ENCODE measurements around the gene LNX2. TPM values are rescaled to one million over a fixed set of nuclear protein-coding genes. Genes with fewer than 3 reads are reported as not detected.

The LNX2 gene
- total RNA-seq, 1 experiment from 2014 or later, result 12.1 TPM

- ChIA-PET CTCF (no interaction called here), POLR2A (interaction anchor here (0.7 kb wide), 1 partner anchor 258 kb away, joined by 3 read pairs; no protein-coding TSS in a partner anchor), RAD21 (ENCODE audit: low non-redundant PET in 1 of 2, low total read pairs in 2 of 2, uncharacterized antibody in 2 of 2, unreplicated experiment in 2 of 2) (no interaction called here)
- Histone ChIP-seq H3K9me2 (ENCODE audit: insufficient read depth) (no peaks in the 10 kb centered on the region), H2AFZ (ENCODE audit: low read depth, low read length, poor library complexity, severe bottlenecking) (no peak overlapping the region), H3K27ac (ENCODE audit: low read depth, low read length) (no peak overlapping the region), H3K36me3 (ENCODE audit: control insufficient read depth in 1 of 2, insufficient read depth in 2 of 2, low read length in 2 of 2) (no peaks in the 10 kb centered on the region), H3K79me2 (ENCODE audit: insufficient read depth, low read length) (peaks cover 72% of the 10 kb centered on the region), H3K9ac (ENCODE audit: low read length) (no peak overlapping the region), H4K20me1 (ENCODE audit: insufficient read depth) (no peaks in the 10 kb centered on the region; the same call in 1 of the 2 replicates), H3K27me3 (ENCODE audit: insufficient read depth, low read length) (no peaks in the 10 kb centered on the region), H3K9me3 (ENCODE audit: control insufficient read depth in 1 of 2, insufficient read depth in 1 of 2, low read depth in 1 of 2, low read length in 2 of 2) (no peaks in the 10 kb centered on the region), H3K4me3 (replicated peaks in 1 of 2; ENCODE audit: low read depth in 1 of 2, low read length in 2 of 2) (no peak overlapping the region), H3K4me2 (ENCODE audit: low read length) (no peak overlapping the region), H3K4me1 (ENCODE audit: control insufficient read depth in 1 of 2, insufficient read depth in 2 of 2, low read length in 2 of 2) (no peaks in the 10 kb centered on the region)
- no TSS peak for BruUV-seq (replicated peaks)
- intact Hi-C loops (cut with micrococcal nuclease), result no loop called here
- ATAC-seq (no peak), DNase-seq (ENCODE audit: low read depth, low spot score) (no peak)
- TF ChIP-seq YY1 (IDR thresholded peaks at IDR 0.05; ENCODE audit: extremely low read depth, insufficient replicate concordance, low read depth, low read length), result no peak
- no peak for TF ChIP-seq POLR2AphosphoS5 (IDR thresholded peaks at IDR 0.05; ENCODE audit: low read depth, low read length)
These were observed 11.9 kb upstream of the LNX2 start for GRCh38 chr13:27632214-27632613.

GRCh38 chr13:27631665-27632064, 11.3 kb upstream of the LNX2 start:
- H3K79me2 ChIP-seq (ENCODE audit: insufficient read depth, low read length), result peaks cover 72% of the 10 kb centered on the region
- H3K9me3 ChIP-seq (ENCODE audit: control insufficient read depth in 1 of 2, insufficient read depth in 1 of 2, low read depth in 1 of 2, low read length in 2 of 2), result no peaks in the 10 kb centered on the region
- DNase-seq (ENCODE audit: low read depth, low spot score) (no peak), ATAC-seq (no peak)
- intact Hi-C loops (cut with micrococcal nuclease), result no loop called here
- no peaks in the 10 kb centered on the region for H3K9me2 ChIP-seq (ENCODE audit: insufficient read depth)
- H3K36me3 ChIP-seq (ENCODE audit: control insufficient read depth in 1 of 2, insufficient read depth in 2 of 2, low read length in 2 of 2), result no peaks in the 10 kb centered on the region
- no peaks in the 10 kb centered on the region for H3K4me1 ChIP-seq (ENCODE audit: control insufficient read depth in 1 of 2, insufficient read depth in 2 of 2, low read length in 2 of 2)
- CTCF ChIA-PET, result no interaction called here
- H3K4me2 ChIP-seq (ENCODE audit: low read length), result no peak overlapping the region
- H3K27me3 ChIP-seq (ENCODE audit: insufficient read depth, low read length), result no peaks in the 10 kb centered on the region
- TF ChIP-seq JUND (IDR thresholded peaks at IDR 0.05) (no peak), ZNF274 (IDR thresholded peaks at IDR 0.05; ENCODE audit: low read depth, low read length) (no peak), ZFX (IDR thresholded peaks at IDR 0.05) (no peak), ELF1 (IDR thresholded peaks at IDR 0.05; ENCODE audit: borderline replicate concordance, low read depth) (no peak), YY1 (IDR thresholded peaks at IDR 0.05; ENCODE audit: extremely low read depth, insufficient replicate concordance, low read depth, low read length) (no peak), EZH2phosphoT487 (IDR thresholded peaks at IDR 0.05; ENCODE audit: borderline replicate concordance) (no peak), CBX3 (IDR thresholded peaks at IDR 0.05; ENCODE audit: low read depth) (no peak), POLR2AphosphoS5 (IDR thresholded peaks at IDR 0.05; ENCODE audit: low read depth, low read length) (no peak), POLR2A (IDR thresholded peaks at IDR 0.05; ENCODE audit: borderline replicate concordance, extremely low read depth, insufficient read depth, insufficient read length) (no peak), RAD21 (IDR thresholded peaks at IDR 0.05; ENCODE audit: low read depth) (no peak)
- TF ChIP-seq, protein P1, sequence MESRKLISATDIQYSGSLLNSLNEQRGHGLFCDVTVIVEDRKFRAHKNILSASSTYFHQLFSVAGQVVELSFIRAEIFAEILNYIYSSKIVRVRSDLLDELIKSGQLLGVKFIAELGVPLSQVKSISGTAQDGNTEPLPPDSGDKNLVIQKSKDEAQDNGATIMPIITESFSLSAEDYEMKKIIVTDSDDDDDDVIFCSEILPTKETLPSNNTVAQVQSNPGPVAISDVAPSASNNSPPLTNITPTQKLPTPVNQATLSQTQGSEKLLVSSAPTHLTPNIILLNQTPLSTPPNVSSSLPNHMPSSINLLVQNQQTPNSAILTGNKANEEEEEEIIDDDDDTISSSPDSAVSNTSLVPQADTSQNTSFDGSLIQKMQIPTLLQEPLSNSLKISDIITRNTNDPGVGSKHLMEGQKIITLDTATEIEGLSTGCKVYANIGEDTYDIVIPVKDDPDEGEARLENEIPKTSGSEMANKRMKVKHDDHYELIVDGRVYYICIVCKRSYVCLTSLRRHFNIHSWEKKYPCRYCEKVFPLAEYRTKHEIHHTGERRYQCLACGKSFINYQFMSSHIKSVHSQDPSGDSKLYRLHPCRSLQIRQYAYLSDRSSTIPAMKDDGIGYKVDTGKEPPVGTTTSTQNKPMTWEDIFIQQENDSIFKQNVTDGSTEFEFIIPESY (IDR thresholded peaks at IDR 0.05; ENCODE audit: extremely low read depth, insufficient replicate concordance, low read length), result no peak
- H3K4me3 ChIP-seq (replicated peaks in 1 of 2; ENCODE audit: low read depth in 1 of 2, low read length in 2 of 2), result no peak overlapping the region
- H3K27ac ChIP-seq (ENCODE audit: low read depth, low read length), result no peak overlapping the region
- no peak overlapping the region for H2AFZ ChIP-seq (ENCODE audit: low read depth, low read length, poor library complexity, severe bottlenecking)
- H4K20me1 ChIP-seq (ENCODE audit: insufficient read depth), result no peaks in the 10 kb centered on the region; the same call in 1 of the 2 replicates
- no peak overlapping the region for H3K9ac ChIP-seq (ENCODE audit: low read length)
- no TSS peak for BruUV-seq (replicated peaks)
- RAD21 ChIA-PET (ENCODE audit: low non-redundant PET in 1 of 2, low total read pairs in 2 of 2, uncharacterized antibody in 2 of 2, unreplicated experiment in 2 of 2), result no interaction called here
- POLR2A ChIA-PET, result no interaction called here
